ENCODE data around the gene RHBDF2.

The RHBDF2 gene

GRCh38 chr17:76432712-76433336 lies 68.4 kb downstream of the RHBDF2 start:
- no peak for DNase-seq

- DNase-seq, result no peak
Observed at GRCh38 chr17:76432004-76432403, 69.2 kb downstream of the RHBDF2 start.

- DNase-seq, result no peak
Observed at GRCh38 chr17:76431509-76431908, 69.7 kb downstream of the RHBDF2 start.

GRCh38 chr17:76428511-76428910 lies 72.7 kb downstream of the RHBDF2 start:
- DNase-seq, result no peak

GRCh38 chr17:76427501-76428231 lies 73.6 kb downstream of the RHBDF2 start:
- DNase-seq, result no peak

GRCh38 chr17:76426853-76427252 lies 74.4 kb downstream of the RHBDF2 start:
- no peak for DNase-seq

GRCh38 chr17:76422860-76423259 lies 78.4 kb downstream of the RHBDF2 start:
- no peak for DNase-seq

- no peak for DNase-seq
Observed at GRCh38 chr17:76422406-76422805, 78.8 kb downstream of the RHBDF2 start.

GRCh38 chr17:76421044-76421407 lies 80.2 kb downstream of the RHBDF2 start:
- DNase-seq, result no peak
